MM.1S (cell line): ENCODE data around the gene NOB1.

ENCODE experiments used
- DNase-seq: peaks from one replicate; pipeline ENCODE4 v3.0.0-alpha.2; 2015
- H2AFZ ChIP-seq: fragments of 300-600 bp; sonication (generic); 2 replicates; pipeline ENCODE4 v1.6.0; 2016; ENCODE audit warnings: antibody characterized with exemption, low read length
- H3F3A ChIP-seq: fragments of 300-600 bp; sonication (generic); 2 replicates; pipeline ENCODE4 v1.6.1; 2016; ENCODE audit warnings: mild to moderate bottlenecking, antibody characterized with exemption, low read length, moderate library complexity, mixed read lengths; ENCODE audit not compliant: insufficient read depth
- H3K27ac ChIP-seq: fragments of 300-600 bp; sonication (generic); 2 replicates; pipeline ENCODE4 v1.5.1; 2016; ENCODE audit warnings: mild to moderate bottlenecking, low read length
- H3K27me3 ChIP-seq: fragments of 300-600 bp; sonication (generic); replicated peaks from 2 replicates; pipeline ENCODE4 v1.6.0; 2016; ENCODE audit warnings: low read length; ENCODE audit not compliant: insufficient read depth
- H3K36me3 ChIP-seq: fragments of 300-600 bp; sonication (generic); replicated peaks from 2 replicates; pipeline ENCODE4 v1.6.1; 2016; ENCODE audit warnings: mild to moderate bottlenecking, low read length, mixed read lengths; ENCODE audit not compliant: insufficient read depth
- H3K4me1 ChIP-seq: fragments of 300-600 bp; sonication (generic); 2 replicates; pipeline ENCODE4 v1.6.1; 2016; ENCODE audit warnings: low read length, mixed read lengths
- H3K4me2 ChIP-seq: fragments of 300-600 bp; sonication (generic); 2 replicates; pipeline ENCODE4 v1.6.0; 2016; ENCODE audit warnings: low read depth, low read length
- H3K4me3 ChIP-seq: fragments of 300-600 bp; sonication (generic); 2 replicates; pipeline ENCODE4 v1.5.1; 2016; ENCODE audit warnings: low read length, mixed read lengths
- H3K79me2 ChIP-seq: fragments of 300-600 bp; sonication (generic); 2 replicates; pipeline ENCODE4 v1.6.1; 2016; ENCODE audit warnings: mixed run types, low read length, mixed read lengths
- H3K9ac ChIP-seq: fragments of 300-600 bp; sonication (generic); 2 replicates; pipeline ENCODE4 v1.6.1; 2016; ENCODE audit warnings: low read length, mixed read lengths
- H3K9me2 ChIP-seq: fragments of 300-600 bp; sonication (generic); replicated peaks from 2 replicates; pipeline ENCODE4 v1.6.1; 2016; ENCODE audit warnings: mild to moderate bottlenecking, low read length, mixed read lengths; ENCODE audit not compliant: insufficient read depth
- H3K9me3 ChIP-seq: fragments of 300-600 bp; sonication (generic); replicated peaks from 2 replicates; pipeline ENCODE4 v1.6.1; 2016; ENCODE audit warnings: mild to moderate bottlenecking, low read length, mixed read lengths; ENCODE audit not compliant: insufficient read depth
- H4K20me1 ChIP-seq: fragments of 300-600 bp; sonication (generic); 2 replicates; pipeline ENCODE4 v1.6.1; 2016; ENCODE audit warnings: mild to moderate bottlenecking, low read length, moderate library complexity, mixed read lengths; ENCODE audit not compliant: insufficient read depth
- CTCF ChIP-seq: fragments of 300-600 bp; sonication (generic); IDR thresholded peaks from 2 replicates; pipeline ENCODE4 v1.5.1; 2016; ENCODE audit warnings: antibody characterized with exemption, low read length, mixed read lengths
- EZH2 ChIP-seq: fragments of 300-600 bp; sonication (generic); optimal IDR thresholded peaks from 2 replicates; pipeline ENCODE3; 2017; ENCODE audit warnings: low read depth, mild to moderate bottlenecking, antibody characterized with exemption, low read length, mixed read lengths
- EZH2phosphoT487 ChIP-seq: fragments of 300-600 bp; sonication (generic); IDR thresholded peaks from 2 replicates; pipeline ENCODE4 v1.6.1; 2018; ENCODE audit warnings: antibody characterized with exemption, low read length

NOB1 gene

GRCh38 chr16:69781118-69781517, 26.4 kb upstream of the NOB1 start:
- no peaks in the 10 kb centered on the region for H3K9me3 ChIP-seq
- no peaks in the 10 kb centered on the region for H3K36me3 ChIP-seq
- no peak for TF ChIP-seq EZH2
- TF ChIP-seq EZH2phosphoT487: no peak
- no peak for TF ChIP-seq CTCF
- H3F3A ChIP-seq: no peaks in the 10 kb centered on the region
- H3K4me1 ChIP-seq: no peaks in the 10 kb centered on the region
- no peaks in the 10 kb centered on the region for H4K20me1 ChIP-seq
- H3K27me3 ChIP-seq: no peaks in the 10 kb centered on the region
- no peak for DNase-seq
- no peak overlapping the region for H3K27ac ChIP-seq
- H3K4me2 ChIP-seq: no peak overlapping the region
- no peak overlapping the region for H3K4me3 ChIP-seq
- no peak overlapping the region for H2AFZ ChIP-seq
- H3K9me2 ChIP-seq: no peaks in the 10 kb centered on the region
- no peak overlapping the region for H3K9ac ChIP-seq
- H3K79me2 ChIP-seq: peaks cover 45% of the 10 kb centered on the region

- TF ChIP-seq EZH2: no peak
- TF ChIP-seq EZH2phosphoT487: no peak
These were observed 25.0 kb upstream of the NOB1 start for GRCh38 chr16:69779724-69780123.

GRCh38 chr16:69775563-69775962, 20.8 kb upstream of the NOB1 start:
- Histone ChIP-seq H3K4me2 (no peak overlapping the region), H3K9me2 (no peaks in the 10 kb centered on the region), H3K4me3 (no peak overlapping the region), H3K27ac (no peak overlapping the region), H2AFZ (no peak overlapping the region), H3K9me3 (no peaks in the 10 kb centered on the region), H3K4me1 (no peaks in the 10 kb centered on the region), H3K36me3 (no peaks in the 10 kb centered on the region), H3K27me3 (no peaks in the 10 kb centered on the region), H3K79me2 (peaks cover 83% of the 10 kb centered on the region), H4K20me1 (peaks cover 4% of the 10 kb centered on the region), H3F3A (no peaks in the 10 kb centered on the region), H3K9ac (no peak overlapping the region)
- TF ChIP-seq CTCF (no peak), EZH2 (no peak), EZH2phosphoT487 (no peak)
- no peak for DNase-seq

More at GRCh38 chr16:69779724-69780123, 25.0 kb upstream of the NOB1 start:
- H3K36me3 ChIP-seq: no peaks in the 10 kb centered on the region
- H3K9me3 ChIP-seq: no peaks in the 10 kb centered on the region
- H3K4me1 ChIP-seq: no peaks in the 10 kb centered on the region
- no peaks in the 10 kb centered on the region for H3F3A ChIP-seq
- H3K79me2 ChIP-seq: peaks cover 51% of the 10 kb centered on the region
- no peak for DNase-seq
- no peak overlapping the region for H3K4me3 ChIP-seq
- H3K4me2 ChIP-seq: no peak overlapping the region
- no peak overlapping the region for H3K27ac ChIP-seq
- H3K27me3 ChIP-seq: no peaks in the 10 kb centered on the region
- no peaks in the 10 kb centered on the region for H4K20me1 ChIP-seq
- H2AFZ ChIP-seq: no peak overlapping the region
- H3K9me2 ChIP-seq: no peaks in the 10 kb centered on the region
- no peak overlapping the region for H3K9ac ChIP-seq

GRCh38 chr16:69773260-69773947, 18.7 kb upstream of the NOB1 start:
- no peak for TF ChIP-seq EZH2phosphoT487
- no peak for TF ChIP-seq EZH2
- TF ChIP-seq CTCF: no peak
- DNase-seq: no peak
- no peak overlapping the region for H3K4me2 ChIP-seq
- no peaks in the 10 kb centered on the region for H3K36me3 ChIP-seq
- H3K9ac ChIP-seq: no peak overlapping the region
- peaks cover 89% of the 10 kb centered on the region for H3K79me2 ChIP-seq
- H3K27ac ChIP-seq: no peak overlapping the region
- no peak overlapping the region for H3K4me3 ChIP-seq
- no peak overlapping the region for H2AFZ ChIP-seq
- no peaks in the 10 kb centered on the region for H3K27me3 ChIP-seq
- no peaks in the 10 kb centered on the region for H3K9me3 ChIP-seq
- no peaks in the 10 kb centered on the region for H3K9me2 ChIP-seq
- no peaks in the 10 kb centered on the region for H3K4me1 ChIP-seq
- peaks cover 7% of the 10 kb centered on the region for H4K20me1 ChIP-seq
- H3F3A ChIP-seq: 0 out of 2 replicates have a peak, but pooled peaks cover 2% of the 10 kb centered on the region
